Prostate gland (tissue), 2 donors: ENCODE measurements around the gene CFAP221. TPM values are rescaled to one million over a fixed set of nuclear protein-coding genes. Genes with fewer than 3 reads are reported as not detected.
"Not testable (repeated sequence)": the region's sequence is repeated elsewhere in the genome, so short reads cannot be mapped to it uniquely, and the experiment has no call there.

Source experiments
- DNase-seq: peaks from one replicate; pipeline ENCODE4 v3.0.0-alpha.2; 2019; ENCODE audit warnings: low spot score
- H3K27ac ChIP-seq, 2 donors: fragments of 200-600 bp; sonication (generic); 2 replicates each; pipeline ENCODE4 v1.5.1; 2017 to 2019
- H3K27me3 ChIP-seq: fragments of 200-600 bp; sonication (generic); replicated peaks from 2 replicates; pipeline ENCODE4 v1.5.1; 2019; ENCODE audit not compliant: insufficient read depth
- H3K36me3 ChIP-seq, 2 donors: fragments of 200-600 bp; sonication (generic); 1 replicate in 1 of 2; 2 replicates in 1 of 2; pipeline versions ENCODE4 v1.5.1 to v1.8.1; 2017 to 2019
- H3K4me1 ChIP-seq: fragments of 200-600 bp; sonication (generic); replicated peaks from 2 replicates; pipeline ENCODE4 v1.5.1; 2019
- H3K4me3 ChIP-seq, 2 donors: fragments of 200-600 bp; sonication (generic); 2 replicates each; pipeline ENCODE4 v1.5.1; 2017 to 2019
- H3K9me3 ChIP-seq: fragments of 200-600 bp; sonication (generic); 2 replicates; pipeline ENCODE4 v1.5.1; 2017
- CTCF ChIP-seq, 4 experiments: fragments of 200-600 bp in 2 of 4; fragments of 450-650 bp in 2 of 4; sonication (generic) in 2 of 4; IDR thresholded peaks; 1 replicate in 3 of 4; 2 replicates in 1 of 4; pipeline ENCODE4 v1.5.1; 2016 to 2019; ENCODE audit warnings: antibody characterized with exemption in 4 of 4, mild to moderate bottlenecking in 2 of 4, moderate library complexity in 2 of 4
- POLR2A ChIP-seq: fragments of 450-650 bp; IDR thresholded peaks from one replicate; pipeline ENCODE4 v1.6.1; 2016; ENCODE audit warnings: antibody characterized with exemption, mild to moderate bottlenecking
- POLR2AphosphoS5 ChIP-seq: sonication (generic); formaldehyde crosslinking; IDR thresholded peaks from one replicate; pipeline ENCODE4 v1.6.1; 2017; ENCODE audit warnings: antibody characterized with exemption
- WGBS: methylation state at CpG from one replicate; pipeline ENCODE4 v1.1.5; 2018; 5-methylcytosine and 5-hydroxymethylcytosine counted together
- intact Hi-C: fragments of 100-400 bp; cut with DNase I; formaldehyde crosslinking; loops from one replicate; pipeline ENCODE4 v1.14.2; 2022
- total RNA-seq, 2 donors: library from RNA; depleted of rRNA; stranded (reverse); fragments of >200 nt; gene quantifications; one replicate each; pipeline ENCODE4 v1.1.0, GENCODE V29; 2016

Gene CFAP221
- total RNA-seq, 2 donors from 2014 or later, result 18.3 TPM; not detected in 1

GRCh38 chr2:119617455-119617854, 73.2 kb downstream of the CFAP221 start:
- 94% methylated on average over 2 of the region's 2 CpGs for WGBS
- H3K4me1 ChIP-seq, result no peaks in the 10 kb centered on the region
- H3K36me3 ChIP-seq, result no peaks in the 10 kb centered on the region
- H3K27ac ChIP-seq, result no peak overlapping the region
- no peak for DNase-seq
- no peaks in the 10 kb centered on the region for H3K27me3 ChIP-seq
- TF ChIP-seq POLR2A (no peak), CTCF (IDR thresholded peaks at IDR 0.05) (no peak), POLR2AphosphoS5 (no peak)
- intact Hi-C loops, result no loop called here
- H3K4me3 ChIP-seq, result no peak overlapping the region
- H3K9me3 ChIP-seq, result no peaks in the 10 kb centered on the region

- WGBS, result 42% methylated on average over 7 of the region's 7 CpGs
- intact Hi-C loops, H3K4me3 ChIP-seq, H3K9me3 ChIP-seq, H3K27me3 ChIP-seq, H3K4me1 ChIP-seq, DNase-seq, H3K36me3 ChIP-seq, H3K27ac ChIP-seq: not testable (repeated sequence)
These were observed 74.5 kb downstream of the CFAP221 start for GRCh38 chr2:119618725-119619124.

GRCh38 chr2:119625226-119625625, 81.0 kb downstream of the CFAP221 start:
- TF ChIP-seq POLR2A, result no peak
- TF ChIP-seq POLR2AphosphoS5, result no peak
- TF ChIP-seq CTCF (IDR thresholded peaks at IDR 0.05), result no peak
- Histone ChIP-seq H3K4me3 (no peak overlapping the region), H3K4me1 (no peaks in the 10 kb centered on the region), H3K36me3 (no peaks in the 10 kb centered on the region), H3K9me3 (no peaks in the 10 kb centered on the region), H3K27me3 (no peaks in the 10 kb centered on the region), H3K27ac (no peak overlapping the region)
- intact Hi-C loops, result no loop called here
- no peak for DNase-seq
- WGBS, result 86% methylated on average over 3 of the region's 3 CpGs

GRCh38 chr2:119629323-119629825, 85.1 kb downstream of the CFAP221 start:
- H3K9me3 ChIP-seq, result no peaks in the 10 kb centered on the region
- intact Hi-C loops, result no loop called here

GRCh38 chr2:119630121-119630520, 85.9 kb downstream of the CFAP221 start:
- intact Hi-C loops, result no loop called here
- TF ChIP-seq CTCF (IDR thresholded peaks at IDR 0.05), result no peak
- no peak for TF ChIP-seq POLR2A
- TF ChIP-seq POLR2AphosphoS5, result no peak
- H3K36me3 ChIP-seq, result no peaks in the 10 kb centered on the region

More at GRCh38 chr2:119629323-119629825, 85.1 kb downstream of the CFAP221 start:
- WGBS, result 78% methylated on average over 5 of the region's 5 CpGs
- H3K27ac ChIP-seq, result no peak overlapping the region
- no peaks in the 10 kb centered on the region for H3K4me1 ChIP-seq
- DNase-seq, result no peak
- TF ChIP-seq POLR2A (no peak), POLR2AphosphoS5 (no peak), CTCF (IDR thresholded peaks at IDR 0.05) (no peak)
- H3K27me3 ChIP-seq, result no peaks in the 10 kb centered on the region
- no peaks in the 10 kb centered on the region for H3K36me3 ChIP-seq
- no peak overlapping the region for H3K4me3 ChIP-seq

More at GRCh38 chr2:119630121-119630520, 85.9 kb downstream of the CFAP221 start:
- H3K9me3 ChIP-seq, result no peaks in the 10 kb centered on the region
- H3K4me1 ChIP-seq, result no peaks in the 10 kb centered on the region
- 94% methylated on average over 4 of the region's 4 CpGs for WGBS
- no peak overlapping the region for H3K27ac ChIP-seq
- no peak for DNase-seq
- no peaks in the 10 kb centered on the region for H3K27me3 ChIP-seq
- H3K4me3 ChIP-seq, result no peak overlapping the region
